GM19239 (cell line): ENCODE results near the gene DUOXA2.
A peak's percentile ranks its signal among the peaks of the same experiment; 100 is the strongest.

Experiments used
- DNase-seq: peaks from one replicate; pipeline ENCODE4 v3.0.0; 2011; ENCODE audit warnings: low spot score; ENCODE audit not compliant: insufficient read length
- FAIRE-seq: peaks from 2 replicates; lab custom pipeline; 2011; peaks lifted over from hg19 to GRCh38; lab: Jason Lieb, UNC

Gene DUOXA2

DNA sequence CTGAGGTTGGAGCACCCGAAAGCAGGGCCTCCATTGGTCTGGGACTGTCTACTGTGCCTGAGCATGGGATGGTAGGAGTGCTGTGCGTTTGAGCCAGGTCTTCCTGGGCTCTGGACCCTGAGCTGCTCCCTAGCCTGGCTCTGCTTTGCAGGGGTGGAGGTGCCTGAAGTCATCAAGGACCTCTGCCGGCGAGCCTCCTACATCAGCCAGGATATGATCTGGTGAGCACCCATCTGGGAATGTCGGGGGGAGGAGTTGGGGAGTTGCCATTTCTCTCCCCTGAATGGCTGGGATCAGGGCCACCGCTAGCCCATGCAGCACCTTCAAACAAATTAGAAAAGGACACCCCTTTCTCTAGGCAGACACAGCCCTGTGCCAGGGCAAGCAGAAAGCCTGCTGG is 36.4 kb downstream of the DUOXA2 start:
- FAIRE-seq (no peak), DNase-seq (no peak)

DNA sequence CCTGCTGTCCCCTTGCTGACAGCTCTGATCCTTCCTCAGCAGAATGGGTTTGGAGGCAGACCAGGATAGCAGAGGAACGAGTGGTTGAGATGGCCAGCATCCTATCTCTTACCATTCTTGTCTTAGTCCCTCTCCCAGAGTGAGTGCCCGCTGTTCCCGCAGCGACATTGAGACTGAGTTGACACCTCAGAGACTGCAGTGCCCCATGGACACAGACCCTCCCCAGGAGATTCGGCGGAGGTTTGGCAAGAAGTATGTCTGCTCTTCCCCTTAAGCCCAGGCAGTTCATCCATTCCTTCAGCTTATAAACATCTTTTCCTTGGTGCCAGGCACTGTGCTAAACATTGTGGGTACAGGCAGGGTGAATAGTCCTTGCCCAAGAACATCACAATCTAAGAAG is 36.9 kb downstream of the DUOXA2 start:
- DNase-seq: no peak
- FAIRE-seq: no peak

- DNase-seq (no peak), FAIRE-seq (no peak)
These were observed 38.1 kb downstream of the DUOXA2 start for GRCh38 chr15:45151998-45152828.

DNA sequence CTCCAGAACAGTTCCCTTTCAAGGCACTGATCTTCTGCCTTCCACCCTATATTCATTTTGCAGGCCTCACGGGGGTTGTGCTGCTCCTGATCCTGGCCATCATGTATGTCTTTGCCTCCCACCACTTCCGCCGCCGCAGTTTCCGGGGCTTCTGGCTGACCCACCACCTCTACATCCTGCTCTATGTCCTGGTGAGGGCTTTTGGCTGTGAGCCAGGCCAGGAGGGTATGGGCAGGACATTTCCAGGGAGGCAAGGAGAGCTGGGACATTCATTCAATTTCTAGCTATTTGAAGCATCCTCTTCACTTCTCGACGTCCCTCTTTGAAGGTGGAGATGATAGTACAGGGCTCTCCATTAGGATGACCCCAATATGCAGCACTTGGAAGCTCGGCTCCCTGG is 41.6 kb downstream of the DUOXA2 start:
- FAIRE-seq (no peak), DNase-seq (no peak)

- FAIRE-seq (no peak), DNase-seq (no peak)
These were observed 42.8 kb downstream of the DUOXA2 start for GRCh38 chr15:45156744-45157455.

- DNase-seq (no peak), FAIRE-seq (no peak)
These were observed 43.8 kb downstream of the DUOXA2 start for GRCh38 chr15:45157974-45158373.

DNA sequence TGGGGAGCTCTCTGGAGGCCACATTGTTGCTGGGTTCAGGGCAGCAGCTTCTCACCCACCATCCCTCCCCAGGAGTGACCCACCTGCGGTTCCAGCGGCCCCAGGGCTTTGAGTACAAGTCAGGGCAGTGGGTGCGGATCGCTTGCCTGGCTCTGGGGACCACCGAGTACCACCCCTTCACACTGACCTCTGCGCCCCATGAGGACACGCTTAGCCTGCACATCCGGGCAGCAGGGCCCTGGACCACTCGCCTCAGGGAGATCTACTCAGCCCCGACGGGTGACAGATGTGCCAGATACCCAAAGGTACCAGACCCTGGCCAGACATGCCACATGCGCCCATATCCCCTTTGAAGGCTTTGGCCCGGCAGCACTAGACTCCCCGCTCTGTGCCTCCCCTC is 47.5 kb downstream of the DUOXA2 start:
- no peak for DNase-seq
- no peak for FAIRE-seq

DNA sequence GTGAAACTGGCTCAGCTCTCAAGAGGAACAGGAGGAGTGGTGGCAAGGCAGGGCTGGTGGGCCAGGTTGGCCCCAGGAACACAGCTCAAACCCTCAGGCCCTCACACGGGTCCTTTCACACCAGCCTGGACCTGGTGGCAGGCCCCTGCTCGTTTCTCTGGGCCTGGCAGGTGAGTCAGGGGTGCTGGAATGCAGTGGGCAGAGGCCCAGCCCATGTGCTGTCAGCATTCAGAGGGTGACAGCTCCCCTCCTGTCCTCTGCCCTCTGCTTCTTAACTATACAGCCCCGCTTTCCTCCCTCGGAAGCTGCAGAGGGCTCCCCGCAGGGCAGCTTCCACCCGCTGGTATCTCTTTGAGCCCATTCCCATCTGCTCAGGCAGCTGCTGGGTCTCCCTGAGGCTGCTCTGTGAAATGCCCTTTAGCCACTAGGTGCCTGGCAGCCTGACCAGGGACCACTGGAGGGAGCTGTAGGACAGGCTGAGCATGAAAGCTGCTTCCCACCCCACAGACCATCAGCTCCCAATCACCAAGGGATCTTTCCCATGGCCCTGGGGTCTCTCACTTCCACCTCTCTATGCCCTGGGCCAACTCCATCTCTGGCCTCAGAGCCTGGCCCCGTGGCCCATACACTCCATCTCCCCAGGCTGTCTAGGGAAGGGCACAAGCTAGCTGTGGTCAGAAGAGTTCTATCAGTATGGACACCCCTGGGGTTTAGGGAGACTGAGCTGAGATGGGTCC is 48.8 kb downstream of the DUOXA2 start:
- FAIRE-seq (peak; percentile 86), DNase-seq (peak; percentile 93)

DNA sequence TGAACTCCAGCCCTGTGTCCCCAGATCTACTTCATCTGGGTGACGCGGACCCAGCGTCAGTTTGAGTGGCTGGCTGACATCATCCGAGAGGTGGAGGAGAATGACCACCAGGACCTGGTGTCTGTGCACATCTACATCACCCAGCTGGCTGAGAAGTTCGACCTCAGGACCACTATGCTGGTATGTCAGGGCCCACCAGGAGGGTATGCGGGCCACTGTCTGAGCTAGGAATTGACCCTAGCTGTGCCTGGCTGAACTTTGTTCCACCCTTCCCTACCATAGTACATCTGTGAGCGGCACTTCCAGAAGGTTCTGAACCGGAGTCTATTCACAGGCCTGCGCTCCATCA is 49.4 kb downstream of the DUOXA2 start:
- FAIRE-seq (no peak), DNase-seq (no peak)

DNA sequence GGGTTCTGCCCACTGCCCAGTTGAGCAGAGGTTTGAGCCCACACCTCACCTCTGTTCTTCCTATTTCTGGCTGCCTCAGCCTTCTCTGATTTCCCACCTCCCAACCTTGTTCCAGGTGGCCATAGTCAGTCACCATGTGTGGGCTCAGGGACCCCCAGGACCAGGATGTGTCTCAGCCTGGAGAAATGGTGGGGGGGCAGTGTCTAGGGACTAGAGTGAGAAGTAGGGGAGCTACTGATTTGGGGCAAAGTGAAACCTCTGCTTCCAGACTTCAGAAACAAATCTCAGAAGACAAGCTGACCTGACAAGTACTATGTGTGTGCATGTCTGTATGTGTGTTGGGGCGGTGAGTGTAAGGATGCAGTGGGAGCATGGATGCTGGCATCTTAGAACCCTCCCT is 50.8 kb downstream of the DUOXA2 start:
- no peak for DNase-seq

GRCh38 chr15:45165536-45165935 is 51.4 kb downstream of the DUOXA2 start:
- FAIRE-seq (no peak), DNase-seq (no peak)

More for the DNA sequence above, 50.8 kb downstream of the DUOXA2 start:
- FAIRE-seq: no peak

DNA sequence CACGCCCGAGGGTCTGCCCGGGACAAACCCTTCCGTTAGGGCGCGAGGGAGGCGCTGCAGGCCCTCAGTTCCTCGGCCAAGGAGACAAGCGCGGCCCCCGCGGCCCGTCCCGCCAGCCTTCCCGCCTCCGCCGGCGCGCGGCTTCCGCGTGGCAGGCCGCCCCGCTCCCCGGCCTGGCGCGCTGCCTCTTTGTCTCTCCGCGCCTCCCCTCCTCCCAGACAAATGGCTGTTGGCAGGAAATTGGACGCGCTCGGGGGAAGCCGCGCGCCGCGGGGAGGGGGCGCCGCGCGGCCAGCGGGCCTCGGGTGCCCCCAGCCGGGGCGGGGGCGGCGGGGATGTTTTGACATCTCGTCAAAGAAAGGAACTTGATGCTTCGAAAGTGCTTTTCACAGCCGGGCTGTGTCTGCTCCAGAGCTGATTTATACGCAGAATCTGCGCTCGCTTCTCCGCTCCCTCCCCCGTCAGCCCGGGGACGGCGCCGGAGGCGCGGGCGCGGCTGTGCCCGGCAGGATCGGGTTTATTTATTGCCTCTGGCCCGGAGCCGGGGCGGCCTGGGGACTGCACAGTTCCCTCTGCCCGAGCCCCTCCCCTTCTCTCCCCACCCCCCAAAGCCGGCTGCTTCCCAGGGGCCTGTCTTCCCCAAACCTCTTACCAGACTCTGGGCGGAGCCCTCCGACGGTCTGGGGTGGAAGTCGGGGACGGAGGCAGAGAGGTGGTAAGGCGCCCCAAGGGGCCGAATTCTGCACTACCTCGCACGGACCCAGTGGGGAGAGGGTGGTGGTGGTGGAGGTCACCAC is 52.9 kb downstream of the DUOXA2 start:
- FAIRE-seq (peak; percentile 94), DNase-seq (peak; percentile 96)

DNA sequence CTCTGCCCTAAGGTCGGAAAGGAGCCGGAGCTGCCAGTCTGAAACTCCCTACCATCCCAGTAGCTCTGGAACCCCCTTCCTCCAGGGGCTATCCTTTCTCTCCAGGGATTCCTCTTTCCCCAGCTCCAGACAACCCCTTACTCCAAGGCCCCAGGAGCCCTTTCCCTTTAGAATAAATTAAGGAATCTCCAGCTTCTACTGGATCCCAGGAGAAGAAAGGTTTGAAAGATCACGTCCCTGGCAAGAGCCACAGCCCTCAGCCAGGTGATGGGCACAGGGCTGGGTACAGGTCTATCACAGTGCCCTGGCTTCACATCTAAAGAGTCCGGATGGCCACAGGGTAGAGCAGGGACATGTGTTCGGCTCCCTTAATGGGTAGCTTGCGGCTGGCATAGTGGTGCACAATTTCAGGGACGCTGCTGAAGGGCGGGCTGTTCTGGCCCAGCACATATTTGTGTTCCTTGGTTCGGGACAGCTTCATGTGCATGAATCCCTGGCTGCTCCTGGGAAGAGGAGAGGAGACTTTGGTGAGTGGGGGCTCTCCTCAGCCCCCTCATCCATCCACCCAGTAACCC is 53.6 kb downstream of the DUOXA2 start:
- FAIRE-seq: no peak
- no peak for DNase-seq
